ENCODE data around the gene HOXD10.

The HOXD10 gene

DNA sequence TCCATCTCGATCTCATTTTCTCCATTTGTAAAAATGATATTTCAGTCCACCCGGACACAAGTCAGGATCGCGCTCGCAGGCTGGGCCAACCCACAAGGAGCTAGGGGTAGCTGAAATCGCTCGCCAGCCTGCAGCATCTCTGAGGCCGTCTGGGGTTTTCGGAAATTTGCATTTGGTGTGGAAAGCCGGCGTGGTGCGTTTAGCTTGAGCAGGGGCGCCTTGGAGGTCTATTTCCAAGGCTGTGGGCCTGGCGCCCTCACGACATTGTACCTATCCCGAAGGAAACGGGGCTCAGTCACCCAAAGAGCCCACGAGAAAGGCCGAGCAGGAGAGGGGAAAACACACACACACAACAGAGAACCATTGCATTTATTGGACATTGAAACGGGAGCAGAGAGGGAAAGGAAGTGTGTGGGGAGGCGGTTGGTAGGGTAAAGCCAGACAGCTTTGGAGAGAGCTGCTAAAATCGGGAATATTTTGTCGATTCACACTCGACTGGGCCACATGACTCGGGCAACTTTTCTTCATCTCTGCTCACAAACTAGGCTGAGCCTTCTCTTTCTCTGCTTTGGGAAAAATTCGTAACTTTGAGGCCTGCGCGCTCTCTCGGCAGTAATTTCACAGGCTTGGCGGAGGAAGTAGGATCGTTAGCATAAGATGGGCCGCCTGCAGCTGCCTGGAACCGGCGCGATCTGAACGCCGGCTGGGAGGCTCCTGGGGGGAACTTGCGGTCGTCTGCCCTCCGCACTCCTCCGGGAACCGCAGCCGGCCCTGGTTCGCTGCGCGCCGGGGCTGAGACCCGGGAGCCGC lies 11.8 kb downstream of the HOXD10 start:
- TF ChIP-seq, protein P1, sequence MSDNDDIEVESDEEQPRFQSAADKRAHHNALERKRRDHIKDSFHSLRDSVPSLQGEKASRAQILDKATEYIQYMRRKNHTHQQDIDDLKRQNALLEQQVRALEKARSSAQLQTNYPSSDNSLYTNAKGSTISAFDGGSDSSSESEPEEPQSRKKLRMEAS (IDR thresholded peaks at IDR 0.05), result no peak

DNA sequence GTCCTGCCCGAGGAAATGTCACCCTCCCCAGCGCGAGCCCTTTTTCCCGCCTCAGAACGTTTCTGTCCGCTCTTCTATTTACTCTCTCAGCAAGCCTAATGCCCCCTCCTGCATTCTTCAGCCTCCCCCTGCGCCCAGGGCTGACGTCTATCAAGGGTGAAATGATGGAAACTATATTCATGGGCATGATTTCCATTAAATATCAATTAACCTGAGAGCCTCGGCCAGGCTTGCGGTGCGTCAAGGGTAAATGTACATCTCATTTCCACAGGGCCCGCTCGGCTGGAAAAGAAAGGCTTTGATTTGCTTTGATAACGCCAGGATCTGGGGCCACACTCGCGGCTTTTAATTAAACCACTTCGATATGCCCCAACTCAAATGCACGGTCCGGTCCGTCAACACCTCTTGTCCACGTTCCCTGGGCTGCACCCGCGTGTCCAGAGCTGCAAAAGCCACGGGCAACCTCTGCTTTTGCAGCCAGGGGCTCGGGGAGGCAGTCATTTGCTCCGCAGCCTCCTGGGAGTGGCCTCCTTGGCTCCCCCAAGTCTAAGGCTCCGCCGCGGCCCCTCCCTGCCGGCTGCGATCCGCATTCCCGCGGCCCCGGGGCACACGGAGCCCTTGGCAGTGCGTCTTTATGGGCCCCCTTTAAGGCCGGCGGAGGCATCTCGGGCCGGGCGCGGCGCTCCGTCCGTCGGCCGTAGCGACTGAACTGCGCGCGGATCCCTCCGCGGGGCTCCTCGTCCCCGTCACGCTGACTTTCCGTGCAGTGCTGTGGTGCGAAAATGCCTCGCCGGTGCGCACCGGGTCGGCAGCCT lies 12.6 kb downstream of the HOXD10 start, which contains the start of gene HOXD8:
Gene HOXD8, plus strand, starts transcription at position 724 of the 815 bp plus-strand sequence. CDS start 662 bp downstream, outside the sequence.
- TF ChIP-seq CREB1 (IDR thresholded peaks at IDR 0.05; ENCODE audit: low read depth) (no peak), EGR1 (IDR thresholded peaks at IDR 0.05) (no peak), RAD21 (IDR thresholded peaks at IDR 0.05; ENCODE audit: low read depth) (peak; percentile 2; the same call in 1 of the 2 replicates), ZBTB7A (IDR thresholded peaks at IDR 0.05; ENCODE audit: low read depth) (0 out of 2 replicates have a peak, but pooled peaks have one; percentile 21), TAF1 (IDR thresholded peaks at IDR 0.05; ENCODE audit: low read depth) (peak; percentile 94), EP300 (IDR thresholded peaks at IDR 0.05; ENCODE audit: borderline replicate concordance) (peak; percentile 36; the same call in 1 of the 2 replicates), NFIC (IDR thresholded peaks at IDR 0.05) (peak; percentile 65), YY1 (IDR thresholded peaks at IDR 0.05; ENCODE audit: low read depth) (peak; percentile 58; the same call in 1 of the 2 replicates), FOXM1 (IDR thresholded peaks at IDR 0.05; ENCODE audit: borderline replicate concordance, low read depth) (peak; percentile 30; the same call in 1 of the 2 replicates), TEAD4 (IDR thresholded peaks at IDR 0.05) (peak; percentile 64; the same call in 1 of the 2 replicates), TCF12 (IDR thresholded peaks at IDR 0.05; ENCODE audit: low read depth) (peak; percentile 55), CEBPB (IDR thresholded peaks at IDR 0.05) (no peak)
- TF ChIP-seq, protein P2, sequence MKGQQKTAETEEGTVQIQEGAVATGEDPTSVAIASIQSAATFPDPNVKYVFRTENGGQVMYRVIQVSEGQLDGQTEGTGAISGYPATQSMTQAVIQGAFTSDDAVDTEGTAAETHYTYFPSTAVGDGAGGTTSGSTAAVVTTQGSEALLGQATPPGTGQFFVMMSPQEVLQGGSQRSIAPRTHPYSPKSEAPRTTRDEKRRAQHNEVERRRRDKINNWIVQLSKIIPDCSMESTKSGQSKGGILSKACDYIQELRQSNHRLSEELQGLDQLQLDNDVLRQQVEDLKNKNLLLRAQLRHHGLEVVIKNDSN (IDR thresholded peaks at IDR 0.05), result peak; percentile 24; the same call in 1 of the 2 replicates
- TF ChIP-seq, protein P3, sequence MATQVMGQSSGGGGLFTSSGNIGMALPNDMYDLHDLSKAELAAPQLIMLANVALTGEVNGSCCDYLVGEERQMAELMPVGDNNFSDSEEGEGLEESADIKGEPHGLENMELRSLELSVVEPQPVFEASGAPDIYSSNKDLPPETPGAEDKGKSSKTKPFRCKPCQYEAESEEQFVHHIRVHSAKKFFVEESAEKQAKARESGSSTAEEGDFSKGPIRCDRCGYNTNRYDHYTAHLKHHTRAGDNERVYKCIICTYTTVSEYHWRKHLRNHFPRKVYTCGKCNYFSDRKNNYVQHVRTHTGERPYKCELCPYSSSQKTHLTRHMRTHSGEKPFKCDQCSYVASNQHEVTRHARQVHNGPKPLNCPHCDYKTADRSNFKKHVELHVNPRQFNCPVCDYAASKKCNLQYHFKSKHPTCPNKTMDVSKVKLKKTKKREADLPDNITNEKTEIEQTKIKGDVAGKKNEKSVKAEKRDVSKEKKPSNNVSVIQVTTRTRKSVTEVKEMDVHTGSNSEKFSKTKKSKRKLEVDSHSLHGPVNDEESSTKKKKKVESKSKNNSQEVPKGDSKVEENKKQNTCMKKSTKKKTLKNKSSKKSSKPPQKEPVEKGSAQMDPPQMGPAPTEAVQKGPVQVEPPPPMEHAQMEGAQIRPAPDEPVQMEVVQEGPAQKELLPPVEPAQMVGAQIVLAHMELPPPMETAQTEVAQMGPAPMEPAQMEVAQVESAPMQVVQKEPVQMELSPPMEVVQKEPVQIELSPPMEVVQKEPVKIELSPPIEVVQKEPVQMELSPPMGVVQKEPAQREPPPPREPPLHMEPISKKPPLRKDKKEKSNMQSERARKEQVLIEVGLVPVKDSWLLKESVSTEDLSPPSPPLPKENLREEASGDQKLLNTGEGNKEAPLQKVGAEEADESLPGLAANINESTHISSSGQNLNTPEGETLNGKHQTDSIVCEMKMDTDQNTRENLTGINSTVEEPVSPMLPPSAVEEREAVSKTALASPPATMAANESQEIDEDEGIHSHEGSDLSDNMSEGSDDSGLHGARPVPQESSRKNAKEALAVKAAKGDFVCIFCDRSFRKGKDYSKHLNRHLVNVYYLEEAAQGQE (IDR thresholded peaks at IDR 0.05; ENCODE audit: low read depth), result no peak
- TF ChIP-seq, protein P1 (IDR thresholded peaks at IDR 0.05), result peak; percentile 88

DNA sequence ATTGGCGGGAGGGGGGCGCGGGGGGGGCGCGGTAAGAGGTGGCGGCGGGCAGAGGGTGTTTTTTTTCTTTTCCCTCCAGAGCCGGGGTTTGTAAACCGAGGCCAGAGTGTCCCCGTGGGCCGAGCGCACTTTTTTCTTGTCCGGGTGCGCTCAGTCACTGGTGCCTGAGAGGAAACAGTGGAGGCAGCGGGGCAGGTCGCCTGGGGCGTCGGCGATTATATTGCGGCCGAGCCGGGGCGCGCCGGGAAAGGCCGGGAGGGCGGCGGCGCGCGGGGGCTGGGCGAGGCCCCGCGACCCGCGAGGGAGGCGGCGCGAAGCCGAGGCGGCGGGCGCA lies 13.2 kb downstream of the HOXD10 start:
- TF ChIP-seq EGR1 (IDR thresholded peaks at IDR 0.05), result no peak
- TF ChIP-seq NFIC (IDR thresholded peaks at IDR 0.05), result no peak
- TF ChIP-seq, protein P1 (IDR thresholded peaks at IDR 0.05), result no peak
- TF ChIP-seq TAF1 (IDR thresholded peaks at IDR 0.05; ENCODE audit: low read depth), result no peak; the same call in 1 of the 2 replicates
- TF ChIP-seq CEBPB (IDR thresholded peaks at IDR 0.05), result no peak
- 0 out of 2 replicates have a peak, but pooled peaks have one; percentile 5 for TF ChIP-seq FOXM1 (IDR thresholded peaks at IDR 0.05; ENCODE audit: borderline replicate concordance, low read depth)

DNA sequence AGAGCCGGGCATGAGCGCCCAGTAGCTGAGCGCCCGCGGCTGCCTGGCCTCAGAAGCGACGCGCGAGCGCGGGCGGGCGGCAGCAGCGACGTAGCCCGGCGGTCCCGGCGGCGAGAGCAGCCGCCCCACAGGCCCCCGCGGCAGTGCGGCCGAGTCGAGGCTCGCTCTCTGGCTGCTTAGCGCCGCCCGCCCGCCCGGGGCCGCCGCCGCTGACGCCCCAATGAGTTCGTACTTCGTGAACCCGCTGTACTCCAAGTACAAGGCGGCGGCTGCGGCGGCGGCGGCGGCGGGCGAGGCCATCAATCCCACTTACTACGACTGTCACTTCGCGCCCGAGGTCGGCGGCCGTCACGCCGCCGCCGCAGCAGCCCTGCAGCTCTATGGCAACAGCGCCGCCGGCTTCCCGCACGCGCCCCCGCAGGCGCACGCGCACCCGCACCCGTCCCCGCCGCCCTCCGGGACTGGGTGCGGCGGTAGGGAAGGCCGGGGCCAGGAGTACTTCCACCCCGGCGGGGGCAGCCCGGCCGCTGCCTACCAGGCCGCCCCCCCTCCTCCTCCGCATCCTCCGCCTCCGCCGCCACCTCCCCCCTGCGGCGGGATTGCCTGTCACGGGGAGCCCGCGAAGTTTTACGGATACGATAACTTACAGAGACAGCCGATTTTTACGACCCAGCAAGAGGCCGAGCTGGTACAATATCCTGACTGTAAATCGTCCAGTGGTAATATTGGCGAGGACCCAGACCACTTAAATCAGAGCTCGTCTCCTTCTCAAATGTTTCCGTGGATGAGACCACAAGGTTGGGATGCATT lies 13.8 kb downstream of the HOXD10 start:
- TF ChIP-seq CREB1 (IDR thresholded peaks at IDR 0.05; ENCODE audit: low read depth) (no peak), CEBPB (IDR thresholded peaks at IDR 0.05) (no peak), EGR1 (IDR thresholded peaks at IDR 0.05) (peak; percentile 83), TCF12 (IDR thresholded peaks at IDR 0.05; ENCODE audit: low read depth) (no peak; the same call in 1 of the 2 replicates), RAD21 (IDR thresholded peaks at IDR 0.05; ENCODE audit: low read depth) (no peak), YY1 (IDR thresholded peaks at IDR 0.05; ENCODE audit: low read depth) (no peak), NFIC (IDR thresholded peaks at IDR 0.05) (no peak), FOXM1 (IDR thresholded peaks at IDR 0.05; ENCODE audit: borderline replicate concordance, low read depth) (no peak), TEAD4 (IDR thresholded peaks at IDR 0.05) (no peak), EP300 (IDR thresholded peaks at IDR 0.05; ENCODE audit: borderline replicate concordance) (0 out of 2 replicates have a peak, but pooled peaks have one; percentile 17), ZBTB7A (IDR thresholded peaks at IDR 0.05; ENCODE audit: low read depth) (no peak), TAF1 (IDR thresholded peaks at IDR 0.05; ENCODE audit: low read depth) (peak; percentile 23; the same call in 1 of the 2 replicates)
- TF ChIP-seq, protein P3 (IDR thresholded peaks at IDR 0.05; ENCODE audit: low read depth), result no peak
- TF ChIP-seq, protein P2 (IDR thresholded peaks at IDR 0.05), result no peak
- TF ChIP-seq, protein P1 (IDR thresholded peaks at IDR 0.05), result peak; percentile 48
